Ovary (tissue), 9 donors: ENCODE data around the gene C15orf61. TPM values are rescaled to one million over a fixed set of nuclear protein-coding genes. Genes with fewer than 3 reads are reported as not detected.

Source experiments
- DNase-seq, 5 donors: peaks; one replicate each; pipeline ENCODE4 v3.0.0-alpha.2; 2019 to 2020
- H3K27ac ChIP-seq, 2 donors: fragments of 200-600 bp; one replicate each; pipeline versions ENCODE4 v1.5.1 to v1.8.0; 2019 to 2022
- H3K27me3 ChIP-seq: fragments of 200-600 bp; one replicate; pipeline ENCODE4 v1.8.0; 2022
- H3K36me3 ChIP-seq: fragments of 200-600 bp; sonication (generic); one replicate; pipeline ENCODE4 v1.5.1; 2019
- H3K4me1 ChIP-seq: one replicate; pipeline ENCODE4 v1.8.1; 2013; ENCODE audit warnings: mild to moderate bottlenecking, moderate library complexity; ENCODE audit not compliant: insufficient read depth
- H3K4me3 ChIP-seq: fragments of 200-600 bp; sonication (generic); one replicate; pipeline ENCODE4 v1.5.1; 2017
- H3K9me3 ChIP-seq, 2 donors: fragments of 200-600 bp in 1 of 2; sonication (generic) in 1 of 2; one replicate each; pipeline versions ENCODE4 v1.5.1 to v1.8.1; 2013 to 2019; ENCODE audit warnings: mild to moderate bottlenecking in 1 of 2, moderate library complexity in 1 of 2
- EP300 ChIP-seq: sonication (generic); formaldehyde crosslinking; IDR thresholded peaks from one replicate; pipeline ENCODE4 v1.6.1; 2017; ENCODE audit warnings: antibody characterized with exemption
- POLR2A ChIP-seq: fragments of 450-650 bp; IDR thresholded peaks from one replicate; pipeline ENCODE4 v1.6.1; 2017; ENCODE audit warnings: antibody characterized with exemption, mild to moderate bottlenecking, moderate library complexity
- WGBS, 3 donors: extraction: QIAGEN DNeasy Blood & Tissue Kit in 1 of 3; methylation state at CpG; one replicate each; pipeline versions ENCODE4 v1.1.5 to v1.1.7; 2013 to 2017; 5-methylcytosine and 5-hydroxymethylcytosine counted together
- intact Hi-C, 4 donors: fragments of 100-400 bp; cut with DNase I; formaldehyde crosslinking; loops; one replicate each; pipeline versions ENCODE4 v1.11.0 to v1.15.1; 2022 to 2023
- polyA plus RNA-seq, 2 donors: library from polyadenylated mRNA; stranded (reverse); fragments of 200-250 nt in 1 of 2; fragments of 350-450 nt in 1 of 2; fragmentation: Illumina TruSeq in 1 of 2; extraction: RNeasy Lipid Tissue Mini Kit (QIAGEN cat#74804) in 1 of 2; gene quantifications; one replicate each; pipeline ENCODE4 v1.2.3, GENCODE V29; 2013 to 2014
- total RNA-seq, 7 donors: library from RNA; depleted of rRNA in 2 of 7; stranded (reverse); fragments of >200 nt in 2 of 7; fragmentation: NEBNext Ultra II Directional in 3 of 7; extraction: Animal tissue kit (Norgen Biotek cat#: 25700) in 3 of 7; gene quantifications; one replicate each; pipeline versions ENCODE4 v1.1.0 to v1.2.4, GENCODE V29; 2016 to 2023
- TF ChIP-seq, protein P1 (sequence below), 3 donors: fragments of 450-650 bp in 2 of 3; fragments of 200-600 bp in 1 of 3; IDR thresholded peaks; one replicate each; pipeline versions ENCODE4 v1.5.1 to v1.8.0; 2016 to 2022; ENCODE audit warnings: antibody characterized with exemption in 3 of 3, mild to moderate bottlenecking in 1 of 3
- donor health status: DM: no; HTN: no; CAD: no; lungs with moderate emphysema.
- donor health status: DM: no; HTN: no; CAD: no.
- donor health status: Bipolar disorder and iron deficiency.
- donor health status: DM: yes; HTN: yes; CAD: no.
- donor health status: DM: no; HTN: no; CAD: no.
- donor health status: DM: yes; HTN: yes; CAD: no.

Gene C15orf61
- total and polyA plus RNA-seq, 9 donors, result 2.7 to 7.8 (median 6.6) TPM

DNA sequence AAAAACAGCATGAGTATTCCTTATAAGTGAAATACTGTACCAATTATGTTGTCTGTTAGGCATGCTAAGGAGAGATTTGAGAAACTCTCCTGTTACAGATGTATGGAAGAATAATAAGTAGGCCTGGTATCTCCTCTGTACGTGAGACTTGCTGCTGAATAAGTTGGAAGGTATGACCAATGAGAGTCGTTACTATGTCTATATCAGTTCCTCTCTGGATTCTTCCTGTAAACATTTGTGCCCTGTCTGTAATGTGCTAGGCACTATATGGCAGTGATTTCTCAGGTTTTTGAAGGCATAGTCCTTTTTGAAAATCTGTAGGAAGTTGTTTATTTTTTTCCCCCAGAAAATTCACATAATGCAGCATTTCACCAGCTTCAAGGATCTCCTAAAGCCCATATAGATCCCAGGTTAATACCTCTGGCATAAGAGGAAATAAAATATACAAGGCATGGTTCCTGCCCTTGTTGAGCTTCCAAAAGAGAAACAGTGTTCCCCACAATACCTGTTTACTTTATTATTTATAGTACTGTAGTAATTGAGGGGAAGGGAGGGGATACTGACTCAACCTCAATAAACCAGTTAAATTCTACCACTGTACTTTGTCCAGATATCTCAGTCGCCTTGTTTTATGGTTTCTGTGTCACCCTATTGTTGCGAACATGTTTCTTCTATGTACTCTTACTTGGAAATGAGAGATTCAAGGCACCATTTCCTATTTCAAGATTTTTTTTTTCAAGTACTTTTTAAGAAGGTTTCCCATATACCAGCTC lies 50.1 kb downstream of the C15orf61 start:
- Histone ChIP-seq H3K27me3 (no peaks in the 10 kb centered on the region), H3K27ac (no peak overlapping the region), H3K4me3 (no peak overlapping the region), H3K36me3 (no peaks in the 10 kb centered on the region), H3K9me3 (no peaks in the 10 kb centered on the region), H3K4me1 (no peaks in the 10 kb centered on the region)
- no peak for DNase-seq
- TF ChIP-seq, protein P1, sequence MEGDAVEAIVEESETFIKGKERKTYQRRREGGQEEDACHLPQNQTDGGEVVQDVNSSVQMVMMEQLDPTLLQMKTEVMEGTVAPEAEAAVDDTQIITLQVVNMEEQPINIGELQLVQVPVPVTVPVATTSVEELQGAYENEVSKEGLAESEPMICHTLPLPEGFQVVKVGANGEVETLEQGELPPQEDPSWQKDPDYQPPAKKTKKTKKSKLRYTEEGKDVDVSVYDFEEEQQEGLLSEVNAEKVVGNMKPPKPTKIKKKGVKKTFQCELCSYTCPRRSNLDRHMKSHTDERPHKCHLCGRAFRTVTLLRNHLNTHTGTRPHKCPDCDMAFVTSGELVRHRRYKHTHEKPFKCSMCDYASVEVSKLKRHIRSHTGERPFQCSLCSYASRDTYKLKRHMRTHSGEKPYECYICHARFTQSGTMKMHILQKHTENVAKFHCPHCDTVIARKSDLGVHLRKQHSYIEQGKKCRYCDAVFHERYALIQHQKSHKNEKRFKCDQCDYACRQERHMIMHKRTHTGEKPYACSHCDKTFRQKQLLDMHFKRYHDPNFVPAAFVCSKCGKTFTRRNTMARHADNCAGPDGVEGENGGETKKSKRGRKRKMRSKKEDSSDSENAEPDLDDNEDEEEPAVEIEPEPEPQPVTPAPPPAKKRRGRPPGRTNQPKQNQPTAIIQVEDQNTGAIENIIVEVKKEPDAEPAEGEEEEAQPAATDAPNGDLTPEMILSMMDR (IDR thresholded peaks at IDR 0.05), result no peak
- no peak for TF ChIP-seq EP300
- no peak for TF ChIP-seq POLR2A
- intact Hi-C loops, result no loop called here
- WGBS, 3 donors, result 93 to 100% (median 96%) methylated on average over 4 of the region's 4 CpGs

DNA sequence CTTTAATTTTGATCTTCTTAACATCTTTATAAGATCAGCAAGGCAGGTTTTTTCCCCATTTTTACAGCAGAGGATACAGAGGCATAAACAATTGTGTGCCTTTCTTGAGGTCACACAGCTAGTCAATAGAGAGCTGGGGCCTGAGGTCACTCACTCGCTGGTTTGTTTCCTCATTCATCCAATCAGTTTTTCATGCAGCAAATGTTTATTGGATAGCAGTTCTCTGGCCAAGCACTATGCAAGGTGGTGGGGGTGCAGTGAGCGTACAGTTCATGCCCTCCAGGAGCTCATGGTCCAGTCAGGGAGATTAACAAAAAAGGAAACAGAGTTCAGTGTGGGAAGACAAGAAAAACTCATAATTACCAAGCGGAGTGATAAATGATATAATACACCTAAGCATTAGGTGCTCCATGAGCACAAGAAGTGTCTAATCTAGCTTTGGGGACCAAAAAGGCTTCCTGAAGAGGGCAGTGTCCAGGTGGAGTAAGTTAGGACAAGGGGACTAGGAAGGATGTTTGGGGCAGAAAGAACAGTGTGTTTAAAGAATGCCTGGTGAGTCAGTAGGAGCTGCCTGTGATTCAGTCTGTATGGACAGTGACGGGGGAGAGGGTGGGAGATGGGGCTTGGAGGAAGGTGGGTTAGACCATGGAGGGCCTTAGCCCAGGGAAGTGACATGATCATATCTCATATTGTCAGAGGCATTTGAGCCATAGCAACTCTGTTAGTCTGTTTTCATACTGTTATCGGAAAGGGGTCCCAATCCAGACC lies 50.9 kb downstream of the C15orf61 start:
- Histone ChIP-seq H3K27ac (no peak overlapping the region), H3K9me3 (no peaks in the 10 kb centered on the region), H3K4me3 (no peak overlapping the region), H3K4me1 (no peaks in the 10 kb centered on the region), H3K27me3 (no peaks in the 10 kb centered on the region), H3K36me3 (no peaks in the 10 kb centered on the region)
- no peak for DNase-seq
- no peak for TF ChIP-seq EP300
- TF ChIP-seq, protein P1 (IDR thresholded peaks at IDR 0.05), result no peak
- TF ChIP-seq POLR2A, result no peak
- intact Hi-C loops, result no loop called here
- 94 to 95% (median 95%) methylated on average over 5 of the region's 5 CpGs for WGBS, 3 donors

DNA sequence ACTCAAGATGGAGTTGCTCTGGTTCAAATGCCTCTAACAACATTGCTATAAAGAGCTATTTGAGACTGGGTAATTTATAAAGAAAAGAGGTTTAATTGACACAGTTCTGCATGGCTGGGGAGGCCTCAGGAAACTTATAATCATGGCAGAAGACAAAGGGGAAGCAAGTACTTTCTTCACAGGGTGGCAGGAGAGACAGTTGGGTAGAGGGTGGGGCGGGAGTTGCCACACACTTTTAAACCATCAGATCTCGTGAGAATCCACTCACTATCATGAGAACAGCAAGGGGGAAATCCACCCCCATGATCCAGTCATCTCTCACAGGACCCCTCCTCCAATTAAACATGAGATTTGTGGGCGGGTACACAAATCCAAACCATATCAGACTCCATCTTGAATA lies 52.3 kb downstream of the C15orf61 start:
- no peaks in the 10 kb centered on the region for H3K4me1 ChIP-seq
- TF ChIP-seq, protein P1 (IDR thresholded peaks at IDR 0.05), result no peak
- TF ChIP-seq POLR2A (no peak), EP300 (no peak)
- no peak overlapping the region for H3K27ac ChIP-seq
- H3K9me3 ChIP-seq, result no peaks in the 10 kb centered on the region
- no peaks in the 10 kb centered on the region for H3K36me3 ChIP-seq
- intact Hi-C loops, result no loop called here
- no peak for DNase-seq
- 95 to 96% (median 96%) methylated on average over 3 of the region's 3 CpGs for WGBS, 3 donors
- H3K4me3 ChIP-seq, result no peak overlapping the region
- no peaks in the 10 kb centered on the region for H3K27me3 ChIP-seq

DNA sequence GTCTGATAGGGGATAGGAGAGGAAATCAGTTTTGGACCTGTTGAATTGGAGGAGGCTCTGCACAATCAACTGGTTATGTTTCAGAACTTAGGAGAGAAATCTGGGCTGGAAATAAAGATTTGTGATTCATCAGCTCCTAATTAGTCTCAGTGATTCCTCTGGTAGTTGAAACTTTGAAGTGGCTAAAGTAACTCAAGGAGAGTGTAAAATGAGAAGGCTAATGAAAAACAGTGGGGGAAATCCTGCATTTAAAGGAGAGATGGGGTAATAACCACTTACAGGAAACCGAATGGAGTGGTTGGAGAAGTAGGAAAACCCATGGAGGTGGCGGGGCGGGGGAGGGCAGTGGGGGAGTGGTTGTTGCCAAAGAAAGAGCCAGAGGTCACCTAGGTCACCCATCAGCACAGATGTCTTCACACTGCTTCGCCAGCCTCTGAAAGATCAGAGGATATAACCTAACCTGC lies 54.1 kb downstream of the C15orf61 start:
- 87 to 94% (median 93%) methylated on average over 4 of the region's 4 CpGs for WGBS, 3 donors

More for the DNA sequence above, 54.1 kb downstream of the C15orf61 start:
- Histone ChIP-seq H3K4me3 (no peak overlapping the region), H3K9me3 (no peaks in the 10 kb centered on the region), H3K27ac (no peak overlapping the region), H3K36me3 (no peaks in the 10 kb centered on the region), H3K27me3 (no peaks in the 10 kb centered on the region), H3K4me1 (no peaks in the 10 kb centered on the region)
- TF ChIP-seq EP300 (no peak), POLR2A (no peak)
- TF ChIP-seq, protein P1 (IDR thresholded peaks at IDR 0.05), result no peak
- intact Hi-C loops, result no loop called here
- no peak for DNase-seq
